ENCODE data around the gene SORCS3.

DNA sequence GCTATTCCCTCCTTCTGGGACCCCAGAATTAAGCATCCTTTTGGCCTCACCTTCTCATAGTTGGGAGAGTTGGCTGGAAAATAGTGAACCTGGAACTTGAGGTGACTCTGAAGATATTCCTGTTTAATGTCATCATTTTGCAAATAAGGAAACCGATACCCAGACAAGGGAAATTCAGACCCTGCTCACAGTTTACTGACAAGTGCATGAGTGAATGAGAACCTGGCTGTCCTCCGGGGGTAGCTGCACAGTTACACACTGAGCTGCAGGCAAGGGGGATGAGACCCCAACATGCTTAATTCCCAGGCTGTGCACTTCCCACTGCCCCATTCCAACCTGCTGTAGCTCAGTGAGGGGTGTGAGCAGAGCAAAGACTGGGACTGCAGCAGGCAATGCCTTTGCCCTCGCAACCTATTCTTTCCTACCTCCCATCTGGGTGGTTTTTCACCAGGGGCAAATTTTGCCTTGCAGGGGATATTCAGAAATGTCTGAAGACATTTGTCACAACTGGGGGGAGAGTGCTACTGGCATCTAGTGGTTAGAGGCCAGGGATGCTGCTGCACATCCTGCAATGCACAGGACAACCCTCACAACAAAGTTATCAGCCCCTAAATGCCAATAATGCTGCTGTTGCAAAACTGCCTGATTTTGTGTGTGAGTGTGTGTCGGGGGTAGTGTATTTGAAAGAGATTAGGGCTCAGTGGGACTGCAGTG lies 136.2 kb downstream of the SORCS3 start:
- TF ChIP-seq EZH2 (IDR thresholded peaks at IDR 0.05; ENCODE audit: insufficient read depth, poor library complexity, severe bottlenecking) (no peak), EZH2phosphoT487 (IDR thresholded peaks at IDR 0.05; ENCODE audit: insufficient read depth, low read depth) (no peak)
